HG02610 (cell line): ENCODE results near the gene PTK6.

ENCODE experiments used
- ATAC-seq: cut with Tn5 transposase; IDR thresholded peaks from one replicate; pipeline ENCODE4 v1.9.1; 2021; ENCODE audit warnings: mild to moderate bottlenecking, moderate library complexity; ENCODE audit not compliant: unreplicated experiment

PTK6 gene

DNA sequence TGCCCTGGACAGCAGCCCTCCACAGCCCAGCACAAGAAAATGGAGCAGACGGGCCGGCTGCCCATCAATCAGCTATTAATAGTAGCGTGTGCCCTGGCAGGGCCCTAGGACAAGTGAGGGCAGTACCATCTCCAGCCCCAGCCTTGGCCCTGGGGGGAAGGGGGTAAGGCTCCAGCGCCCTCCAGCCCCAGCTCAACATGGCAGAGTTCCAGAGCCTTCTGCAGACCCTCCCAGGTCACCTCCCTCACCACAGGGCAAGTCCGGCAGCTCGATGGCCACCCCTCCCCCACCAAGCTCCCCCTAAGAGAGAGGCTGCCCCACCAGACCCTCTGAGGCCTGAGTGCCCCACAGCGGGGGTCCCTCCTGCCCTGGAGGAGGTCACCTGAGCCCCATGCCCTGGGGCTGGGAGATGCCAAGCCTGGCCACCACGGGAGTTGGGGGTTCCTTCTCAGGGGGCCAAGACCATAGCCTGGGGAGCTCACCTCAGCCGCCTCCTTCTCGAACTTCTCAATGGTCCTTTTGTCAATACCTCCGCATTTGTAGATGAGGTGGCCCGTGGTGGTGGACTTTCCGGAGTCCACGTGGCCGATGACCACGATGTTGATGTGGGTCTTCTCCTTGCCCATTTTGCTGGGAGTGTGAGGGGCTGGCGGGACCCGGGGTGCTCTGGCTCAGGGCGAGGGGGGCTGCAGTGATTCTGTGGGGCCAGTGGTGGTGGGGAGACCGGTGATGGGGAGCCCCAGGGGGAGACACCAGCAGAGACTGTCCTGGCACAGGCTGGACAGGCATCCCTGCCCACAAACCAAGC is 39.8 kb downstream of the PTK6 start:
- ATAC-seq: no peak

DNA sequence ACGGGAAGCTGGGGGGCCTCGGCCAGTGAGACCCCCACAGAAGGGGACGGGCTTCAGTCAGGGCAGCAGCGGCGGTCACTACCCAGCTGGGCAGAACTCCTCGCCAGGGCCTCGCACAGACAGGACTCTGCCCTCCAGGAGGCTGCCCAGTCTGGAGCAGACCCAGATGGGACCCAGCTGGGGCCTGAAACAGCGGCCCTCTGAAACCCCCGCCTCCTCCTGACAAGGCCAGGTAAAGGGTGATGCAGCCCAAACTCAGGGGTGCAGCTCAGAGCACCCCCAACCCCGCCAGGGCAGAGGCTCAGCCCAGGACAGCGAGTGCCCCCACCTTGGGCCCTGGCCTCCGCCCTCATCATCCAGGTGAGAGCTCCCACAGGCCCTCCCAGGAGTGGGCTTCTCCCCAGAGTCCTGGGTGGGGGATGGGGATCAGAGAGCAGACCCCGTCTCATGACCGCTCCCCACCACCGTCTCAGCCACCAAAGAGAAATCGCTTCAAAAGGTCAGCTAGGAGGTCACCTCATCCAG is 40.5 kb downstream of the PTK6 start:
- no peak for ATAC-seq

DNA sequence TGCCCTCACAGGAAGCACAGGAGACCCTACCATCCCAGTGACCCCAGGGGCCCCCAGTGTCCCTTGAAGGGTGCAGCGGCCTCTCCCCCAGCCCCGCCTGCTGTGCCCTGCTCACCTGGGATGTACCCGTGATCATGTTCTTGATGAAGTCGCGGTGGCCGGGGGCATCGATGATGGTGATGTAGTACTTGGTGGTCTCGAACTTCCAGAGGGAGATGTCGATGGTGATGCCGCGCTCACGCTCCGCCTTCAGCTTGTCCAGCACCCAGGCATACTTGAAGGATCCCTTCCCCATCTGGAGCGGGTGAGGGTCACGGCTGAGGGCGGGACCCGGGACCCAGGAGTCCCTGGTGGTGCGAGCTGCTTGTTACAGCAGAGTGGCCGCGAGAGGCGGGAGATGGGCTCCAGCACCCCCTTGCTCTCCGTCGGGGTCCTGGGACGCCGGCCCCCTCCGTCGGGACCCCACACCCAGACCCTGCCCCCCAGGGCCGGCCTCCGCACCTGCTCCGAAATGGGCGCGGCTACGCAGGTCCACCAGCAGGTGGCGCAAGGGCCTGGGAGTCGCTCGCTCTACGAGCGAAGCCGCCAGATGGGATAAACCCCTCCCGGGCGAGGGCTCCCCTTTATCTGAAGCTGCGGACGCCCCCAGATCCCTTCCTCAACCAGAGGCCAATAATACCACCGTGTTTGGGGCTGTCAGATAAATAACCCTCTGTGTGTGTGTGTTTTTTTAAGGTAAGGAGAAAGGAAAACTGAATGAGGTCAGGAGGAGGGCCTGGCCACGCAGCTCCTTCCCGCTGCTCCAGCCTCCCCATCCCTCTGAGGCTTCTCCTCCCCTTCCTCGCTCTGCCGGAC is 41.2 kb downstream of the PTK6 start:
- ATAC-seq: no peak

DNA sequence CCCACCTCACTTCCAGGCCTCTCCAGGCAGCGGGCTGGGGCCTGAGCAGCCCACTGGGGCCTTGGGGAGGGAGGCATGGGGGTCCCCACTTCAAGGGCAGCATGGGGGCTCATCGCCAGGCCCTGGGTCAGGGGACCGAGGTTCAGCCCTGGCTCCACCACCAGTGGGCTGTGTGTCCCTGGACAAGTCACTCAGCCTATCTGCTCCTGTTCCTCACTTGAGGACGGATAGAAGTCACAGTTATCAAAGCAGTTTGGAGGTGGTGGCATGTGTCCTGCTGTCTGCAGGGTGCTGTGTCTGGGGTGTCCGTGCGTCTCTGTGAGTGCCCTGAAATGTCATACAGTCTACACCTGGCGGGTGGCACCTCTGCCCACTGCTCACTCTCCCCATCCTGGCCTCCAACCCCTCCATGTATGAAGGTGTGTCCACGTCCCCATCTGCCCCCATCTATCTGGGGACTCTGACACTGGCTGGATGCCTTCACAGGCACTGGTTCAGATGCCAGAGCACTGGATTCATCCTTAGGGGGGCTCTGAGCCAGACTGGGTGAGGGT is 41.9 kb downstream of the PTK6 start:
- ATAC-seq: no peak

DNA sequence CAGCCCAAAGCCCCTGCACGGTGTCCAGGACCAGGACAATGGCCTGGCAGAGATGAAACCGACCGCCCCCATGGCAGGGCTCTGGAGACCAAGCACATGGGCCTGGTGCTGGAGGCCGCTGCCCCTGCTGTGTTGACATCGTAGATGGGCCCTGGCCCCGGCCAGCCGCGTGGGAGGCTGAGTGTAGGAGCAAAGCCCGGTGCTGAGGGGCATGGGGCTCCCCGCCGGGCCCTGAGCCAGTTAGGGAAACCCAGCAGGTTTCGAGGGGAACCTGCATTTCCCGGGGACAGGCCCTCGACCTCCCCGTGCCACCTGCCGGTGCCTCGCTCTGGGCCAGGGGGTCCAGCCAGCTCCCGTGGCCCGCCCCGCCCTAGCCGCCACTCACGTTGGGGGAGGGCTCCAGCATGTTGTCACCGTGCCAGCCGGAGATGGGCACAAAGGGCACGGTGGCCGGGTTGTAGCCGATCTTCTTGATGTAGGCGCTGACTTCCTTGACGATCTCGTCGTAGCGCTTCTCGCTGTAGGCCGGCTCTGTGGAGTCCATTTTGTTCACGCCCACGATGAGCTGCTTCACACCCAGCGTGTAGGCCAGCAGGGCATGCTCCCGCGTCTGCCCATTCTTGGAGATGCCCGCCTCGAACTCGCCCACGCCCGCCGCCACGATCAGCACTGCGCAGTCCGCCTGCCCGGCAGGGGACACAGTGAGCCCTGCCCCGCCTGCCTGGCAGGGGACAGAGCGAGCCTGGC is 42.6 kb downstream of the PTK6 start:
- no peak for ATAC-seq

DNA sequence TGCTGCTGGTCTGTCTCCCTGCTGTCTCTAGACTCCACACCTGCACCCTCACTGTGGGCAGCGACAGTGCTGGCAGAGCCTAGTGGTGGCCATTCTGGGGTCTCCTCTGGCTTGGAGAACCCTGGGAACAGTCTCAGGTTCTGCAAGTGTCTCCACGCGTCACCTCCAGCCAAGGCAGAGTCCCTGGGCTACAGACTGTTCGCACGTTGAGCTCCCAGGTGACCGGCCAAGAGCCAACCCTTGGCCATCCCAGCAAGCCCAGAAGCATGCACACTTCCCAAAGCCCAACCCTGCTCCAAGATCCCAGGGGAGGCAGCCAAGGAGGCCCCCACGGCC is 43.1 kb downstream of the PTK6 start:
- no peak for ATAC-seq

DNA sequence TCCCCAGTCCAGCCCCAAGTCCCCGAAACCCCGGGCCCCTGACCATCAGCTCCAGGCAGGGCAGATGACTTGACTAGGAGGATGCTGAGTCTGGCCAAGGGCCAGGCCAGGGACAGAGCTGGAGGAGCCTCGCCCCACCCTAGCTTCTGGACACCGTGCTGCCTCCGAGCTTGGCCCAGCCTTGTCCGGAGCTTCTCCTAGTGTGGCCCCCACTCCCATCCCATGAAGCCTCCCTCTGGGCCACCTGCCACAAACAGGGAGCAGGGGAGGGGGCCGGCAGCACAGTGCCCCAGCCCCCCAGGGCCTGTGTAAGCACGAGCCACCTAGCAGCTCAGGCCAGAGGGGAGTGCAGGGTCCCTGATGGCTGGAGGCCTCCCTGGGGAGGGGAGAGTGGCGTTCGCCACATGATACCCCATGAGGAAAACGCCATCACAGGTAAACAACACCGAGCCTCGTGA is 43.6 kb downstream of the PTK6 start:
- no peak for ATAC-seq

DNA sequence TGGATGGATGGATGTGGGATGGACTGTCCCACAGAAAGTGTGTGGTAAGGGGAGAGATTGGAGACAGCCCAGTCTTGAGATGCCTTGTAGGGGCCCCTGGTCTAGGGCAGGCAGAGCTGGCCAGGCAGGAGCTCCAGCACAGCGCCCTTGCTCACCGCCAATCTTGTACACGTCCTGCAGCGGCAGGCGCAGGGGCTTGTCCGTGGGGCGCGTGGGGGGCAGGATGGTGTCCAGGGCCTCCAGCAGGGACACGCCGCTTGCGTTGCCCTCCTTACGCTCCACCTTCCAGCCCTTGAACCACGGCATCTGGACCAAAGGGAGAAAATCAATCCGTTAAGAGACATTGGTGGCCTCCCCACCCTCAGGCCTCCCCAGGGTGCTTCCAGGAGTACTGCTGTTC is 44.2 kb downstream of the PTK6 start:
- no peak for ATAC-seq

DNA sequence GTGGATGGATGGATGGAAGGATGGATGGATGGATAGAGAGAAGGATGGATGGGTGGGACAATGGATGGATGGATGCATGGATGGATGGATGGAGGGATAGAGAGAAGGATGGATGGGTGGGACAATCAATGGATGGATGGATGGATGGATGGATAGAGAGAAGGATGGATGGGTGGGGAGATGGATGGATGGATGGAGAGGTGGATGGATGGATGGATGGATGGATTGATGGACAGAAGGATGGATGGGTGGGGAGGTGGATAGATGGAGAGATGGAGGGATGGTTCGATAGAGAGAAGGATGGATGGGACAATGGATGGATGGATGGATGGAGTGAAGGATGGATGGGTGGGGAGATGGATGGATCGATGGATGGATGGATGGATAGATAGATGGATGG is 44.7 kb downstream of the PTK6 start:
- ATAC-seq: no peak

DNA sequence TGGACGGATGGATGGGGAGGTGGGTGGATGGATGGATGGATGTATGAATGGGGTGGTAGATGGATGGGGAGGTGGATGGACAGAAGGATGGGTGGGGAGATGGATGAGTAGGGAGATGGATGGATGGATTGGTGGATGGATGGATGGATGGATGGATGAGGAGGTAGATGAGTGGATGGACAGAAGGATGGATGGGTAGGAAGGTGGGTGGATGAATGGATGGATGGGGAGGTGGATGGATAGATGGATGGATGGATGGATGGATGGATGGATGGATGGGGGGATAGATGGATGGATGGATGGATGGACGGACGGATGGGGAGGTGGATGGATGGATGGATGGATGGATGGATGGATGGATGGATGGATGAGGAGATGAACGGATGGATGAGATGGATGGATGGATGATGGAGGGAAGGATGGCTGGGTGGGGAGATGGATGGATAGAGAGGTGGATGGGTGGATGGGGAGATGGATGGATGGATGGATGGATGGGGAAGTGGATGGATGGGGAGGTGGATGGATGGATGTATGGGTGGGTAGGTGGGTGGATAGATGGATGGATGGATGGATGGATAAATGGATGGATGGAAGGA is 45.4 kb downstream of the PTK6 start:
- ATAC-seq: no peak

DNA sequence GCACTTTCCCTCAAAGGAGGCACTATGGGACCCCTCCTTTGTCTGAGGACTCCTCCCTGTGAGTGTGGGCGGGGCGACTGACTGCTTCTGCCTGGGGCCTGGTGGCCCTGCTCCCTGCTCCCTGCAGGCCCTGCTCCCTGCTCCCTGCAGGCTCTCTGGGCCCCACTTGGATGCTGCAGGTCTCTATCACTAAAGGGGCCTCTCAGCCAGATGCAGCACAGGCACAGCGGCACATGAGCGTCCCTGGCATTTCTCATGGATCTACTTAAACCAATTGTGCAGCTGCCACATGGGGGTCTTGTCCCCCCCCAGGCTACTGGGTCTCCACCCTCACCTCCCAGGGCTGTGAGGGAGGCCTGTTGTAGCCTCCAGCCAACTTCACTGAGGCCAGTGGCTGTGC is 46.1 kb downstream of the PTK6 start:
- ATAC-seq: no peak

DNA sequence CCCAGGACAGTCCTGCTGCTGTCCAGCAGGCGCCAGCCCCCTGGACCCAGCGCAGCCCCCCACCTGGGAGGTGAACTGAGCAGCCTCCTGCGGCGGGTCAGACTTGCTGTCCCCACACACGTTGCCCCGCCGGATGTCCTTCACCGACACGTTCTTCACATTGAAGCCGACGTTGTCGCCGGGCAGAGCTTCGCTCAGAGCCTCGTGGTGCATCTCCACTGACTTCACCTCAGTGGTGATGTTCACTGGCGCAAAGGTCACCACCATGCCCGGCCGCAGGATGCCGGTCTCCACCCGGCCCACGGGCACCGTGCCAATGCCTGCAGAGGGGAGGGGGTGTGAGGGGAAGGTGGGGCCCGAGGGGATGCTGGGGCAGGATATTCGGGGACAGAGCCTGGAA is 46.8 kb downstream of the PTK6 start:
- no peak for ATAC-seq

DNA sequence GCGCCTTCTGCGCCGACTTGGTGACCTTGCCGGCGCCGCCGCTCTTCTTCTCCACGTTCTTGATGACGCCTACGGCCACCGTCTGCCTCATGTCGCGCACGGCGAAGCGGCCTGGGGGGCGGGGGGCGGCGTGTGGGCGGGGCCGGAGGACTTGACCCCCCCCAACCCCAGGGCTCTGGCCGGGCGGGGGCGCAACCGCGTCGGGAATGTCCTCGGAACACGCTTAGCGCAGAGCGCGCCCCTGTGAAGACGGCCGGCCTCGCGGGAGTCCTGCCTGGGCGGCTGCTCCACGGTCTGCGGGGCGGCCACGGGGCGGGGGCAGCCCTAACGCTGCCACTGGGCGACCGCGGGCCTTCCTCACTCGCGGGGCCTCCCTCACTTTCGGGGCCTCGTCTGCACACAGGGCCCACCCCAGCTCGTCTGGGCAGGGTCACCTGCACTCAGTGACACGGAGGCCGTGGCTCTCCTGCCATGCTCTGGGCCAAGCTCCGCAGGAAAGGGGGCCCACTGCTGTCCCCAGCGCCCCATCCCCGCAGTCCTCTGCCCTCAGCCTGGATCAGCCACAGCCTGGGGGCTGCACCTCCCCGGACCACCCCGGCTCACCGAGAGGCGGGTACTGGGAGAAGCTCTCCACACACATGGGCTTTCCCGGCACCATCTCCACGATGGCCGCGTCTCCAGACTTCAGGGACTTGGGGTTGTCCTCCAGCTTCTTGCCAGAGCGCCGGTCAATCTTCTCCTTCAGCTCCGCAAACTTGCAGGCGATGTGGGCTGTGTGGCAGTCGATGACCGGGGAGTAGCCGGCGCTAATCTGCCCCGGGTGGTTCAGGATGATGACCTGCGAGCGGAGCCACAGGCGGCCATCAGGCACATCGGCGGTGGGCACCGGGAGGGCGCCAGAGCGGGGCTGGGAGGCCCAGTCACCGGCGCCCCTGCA is 48.6 kb downstream of the PTK6 start:
- no peak for ATAC-seq

DNA sequence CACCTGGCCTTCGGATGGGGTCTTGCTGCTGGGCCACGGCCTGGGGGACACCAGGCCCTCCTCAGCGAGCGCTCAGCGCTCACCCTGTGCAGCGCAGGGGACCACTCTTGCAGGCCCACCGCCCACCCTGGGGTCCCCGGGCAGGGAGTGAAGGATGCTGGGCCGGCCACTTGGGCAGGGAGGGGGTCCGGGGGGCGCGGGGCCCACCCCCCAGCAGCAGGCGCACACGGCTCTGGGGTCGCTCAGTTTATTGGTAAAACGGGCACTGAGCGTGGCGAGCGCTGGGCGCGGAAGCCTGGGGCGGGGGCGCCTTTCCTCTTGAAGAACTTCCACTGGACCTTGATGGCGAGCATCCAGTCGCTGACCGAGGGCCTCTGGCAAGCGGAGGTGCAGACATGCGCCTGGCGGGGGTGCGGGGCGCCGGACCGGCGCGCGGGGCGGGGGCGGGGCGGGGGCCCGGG is 49.4 kb downstream of the PTK6 start:
- ATAC-seq: no peak

DNA sequence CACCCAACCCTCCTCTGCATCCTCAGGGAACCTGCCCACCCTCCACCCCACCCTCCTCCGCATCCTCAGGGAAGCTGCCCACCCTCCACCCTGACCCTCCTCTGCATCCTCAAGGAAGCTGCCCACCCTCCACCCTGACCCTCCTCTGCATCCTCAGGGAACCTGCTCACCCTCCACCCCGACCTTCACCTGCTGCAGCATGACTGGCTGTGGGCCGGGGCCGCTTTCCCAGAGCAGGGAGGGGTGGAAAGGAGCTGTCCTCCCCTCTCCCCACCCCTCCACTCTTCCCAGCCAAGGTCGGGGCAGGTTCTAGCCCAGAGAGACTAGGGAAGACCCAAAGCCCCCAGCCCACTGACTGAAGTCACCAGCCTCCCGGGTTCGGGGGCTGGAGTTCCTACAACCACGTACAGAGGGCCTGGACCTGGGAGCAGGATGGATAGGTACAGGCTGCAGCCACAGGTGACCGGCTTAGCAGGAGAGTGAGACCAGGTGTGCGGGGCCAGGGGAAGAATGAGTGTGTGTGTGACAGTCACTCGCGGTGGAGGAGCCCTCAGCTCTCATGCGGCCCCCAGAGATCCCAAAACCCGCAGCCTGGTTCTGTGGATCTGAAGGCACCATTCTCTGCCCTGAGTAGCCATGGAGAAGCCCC is 49.9 kb downstream of the PTK6 start:
- no peak for ATAC-seq

DNA sequence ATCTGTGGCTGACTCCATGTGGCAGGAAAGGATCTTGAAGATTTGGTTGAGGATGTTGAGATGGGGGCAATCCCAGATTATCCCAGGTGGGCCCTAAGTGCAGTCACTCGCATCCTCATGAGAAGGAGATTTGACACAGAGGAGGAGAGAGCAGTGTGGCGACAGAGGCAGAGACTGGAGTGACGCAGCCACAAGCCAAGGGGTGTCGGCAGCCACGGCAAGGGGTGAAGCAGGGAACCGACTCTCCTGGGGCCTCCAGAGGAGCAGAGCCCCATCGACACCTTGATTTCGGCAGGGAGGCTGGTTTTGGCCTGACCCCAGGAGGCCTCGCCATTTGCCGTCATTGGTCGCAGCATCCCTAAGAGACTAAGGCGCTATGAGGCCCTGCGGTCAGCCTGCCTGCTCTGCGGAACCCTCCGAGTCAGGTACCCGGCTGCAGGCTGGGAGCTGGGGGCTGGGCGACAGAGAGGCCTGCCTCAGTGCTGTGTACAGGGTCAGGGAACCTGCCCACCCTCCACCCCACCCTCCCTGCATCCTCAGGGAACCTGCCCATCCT is 50.8 kb downstream of the PTK6 start:
- ATAC-seq: no peak

DNA sequence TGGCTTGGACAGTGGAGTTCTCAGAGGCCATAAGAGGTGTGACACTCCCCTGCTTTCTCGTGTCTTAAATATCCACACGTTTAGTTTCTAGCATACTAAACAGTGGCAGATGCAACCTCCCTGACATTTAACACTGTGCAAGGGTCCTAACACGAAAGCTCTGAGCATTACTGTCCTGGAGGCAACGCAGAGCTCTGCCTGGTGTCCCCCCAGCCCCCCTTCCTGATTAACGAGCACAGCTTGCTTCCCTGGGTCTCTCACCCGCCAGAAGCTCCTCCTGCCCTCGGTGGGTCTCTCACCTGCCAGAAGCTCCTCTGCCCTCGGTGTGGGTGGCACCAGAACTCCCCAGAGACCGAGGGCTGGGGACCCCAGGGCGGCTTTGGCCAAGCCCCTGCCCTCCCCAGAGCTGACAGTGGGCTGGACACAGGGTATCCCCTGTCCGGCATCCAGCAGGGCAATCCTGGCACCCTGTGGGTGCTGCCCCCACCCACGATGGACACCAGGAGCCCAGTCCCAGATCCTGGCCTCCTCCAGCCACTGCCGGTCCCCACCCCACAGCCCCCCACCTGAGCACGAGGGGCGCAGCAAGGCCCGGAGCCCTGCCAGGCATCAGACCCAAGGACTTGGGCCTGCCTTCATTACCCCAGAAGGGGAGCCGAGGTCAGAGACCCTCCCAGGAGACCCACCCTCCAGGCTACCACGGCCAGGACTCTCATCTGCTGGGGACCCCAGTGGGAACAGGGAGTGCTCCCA is 52.3 kb downstream of the PTK6 start:
- no peak for ATAC-seq

DNA sequence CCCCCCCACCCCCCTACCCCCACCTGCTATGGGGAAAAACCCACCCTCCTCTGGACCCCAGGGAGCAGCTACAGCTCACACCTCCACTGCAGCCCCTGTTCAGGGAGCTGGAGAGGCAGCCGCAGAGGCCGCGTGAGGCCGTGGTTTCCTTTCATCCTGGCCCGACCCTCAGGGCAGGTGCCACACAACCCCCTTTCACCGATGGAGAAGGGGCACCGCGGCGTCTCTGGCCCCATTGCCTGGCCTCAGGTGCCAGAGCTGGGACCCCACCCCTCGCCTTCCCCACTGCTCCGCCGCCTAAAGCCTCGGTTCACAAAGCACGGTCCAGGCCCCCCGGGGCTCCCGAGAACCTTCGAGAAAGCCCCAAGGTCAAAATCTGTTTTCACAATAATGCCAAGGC is 52.9 kb downstream of the PTK6 start:
- no peak for ATAC-seq
